ENCODE results near the gene CNPY4.

Gene CNPY4

GRCh38 chr7:100119072-100119969 lies at the start of gene CNPY4, which contains the start of gene TAF6:
Gene CNPY4, plus strand, starts transcription at chr7:100119634. Its CDS starts 111 bp downstream, at chr7:100119745.
Gene TAF6, minus strand, starts transcription at chr7:100119358. Its CDS starts 5,149 bp downstream, at chr7:100114209.
- peaks cover 16% of the 10 kb centered on the region for H3K4me1 Mint-ChIP-seq (ENCODE audit: low read depth)
- H3K9me3 Mint-ChIP-seq = no peaks in the 10 kb centered on the region
- peak within 1 kb of the TSS; percentile 95 for H3K4me3 Mint-ChIP-seq
- H3K36me3 Mint-ChIP-seq (ENCODE audit: low read depth) = peaks cover 9% of the 10 kb centered on the region
- H3K27me3 Mint-ChIP-seq (ENCODE audit: low read depth) = no peaks in the 10 kb centered on the region
- H3K27ac Mint-ChIP-seq = peak within 1 kb of the TSS; percentile 98

- Mint-ChIP-seq H3K36me3 (ENCODE audit: low read depth) (peaks cover 65% of the 10 kb centered on the region), H3K9me3 (peaks cover 30% of the 10 kb centered on the region), H3K4me3 (no peak overlapping the region), H3K4me1 (ENCODE audit: low read depth) (no peaks in the 10 kb centered on the region), H3K27me3 (ENCODE audit: low read depth) (no peaks in the 10 kb centered on the region), H3K27ac (no peak overlapping the region)
These were observed 49.4 kb upstream of the CNPY4 start for GRCh38 chr7:100069991-100070390.

GRCh38 chr7:100071018-100071723 lies 48.3 kb upstream of the CNPY4 start:
- Mint-ChIP-seq H3K27ac (no peak overlapping the region), H3K4me3 (no peak overlapping the region), H3K4me1 (ENCODE audit: low read depth) (no peaks in the 10 kb centered on the region), H3K36me3 (ENCODE audit: low read depth) (peaks cover 75% of the 10 kb centered on the region), H3K9me3 (peaks cover 30% of the 10 kb centered on the region), H3K27me3 (ENCODE audit: low read depth) (no peaks in the 10 kb centered on the region)

GRCh38 chr7:100072462-100072861 lies 47.0 kb upstream of the CNPY4 start:
- Mint-ChIP-seq H3K4me1 (ENCODE audit: low read depth) (no peaks in the 10 kb centered on the region), H3K4me3 (no peak overlapping the region), H3K27me3 (ENCODE audit: low read depth) (no peaks in the 10 kb centered on the region), H3K36me3 (ENCODE audit: low read depth) (peaks cover 77% of the 10 kb centered on the region), H3K9me3 (peaks cover 30% of the 10 kb centered on the region), H3K27ac (no peak overlapping the region)

GRCh38 chr7:100074841-100075240 lies 44.6 kb upstream of the CNPY4 start:
- Mint-ChIP-seq H3K9me3 (peaks cover 30% of the 10 kb centered on the region), H3K27ac (no peak overlapping the region), H3K4me1 (ENCODE audit: low read depth) (peaks cover 3% of the 10 kb centered on the region), H3K4me3 (no peak overlapping the region), H3K27me3 (ENCODE audit: low read depth) (no peaks in the 10 kb centered on the region), H3K36me3 (ENCODE audit: low read depth) (peaks cover 71% of the 10 kb centered on the region)

- H3K27ac Mint-ChIP-seq = no peak overlapping the region
- H3K27me3 Mint-ChIP-seq (ENCODE audit: low read depth) = no peaks in the 10 kb centered on the region
- H3K9me3 Mint-ChIP-seq = peaks cover 30% of the 10 kb centered on the region
- H3K4me1 Mint-ChIP-seq (ENCODE audit: low read depth) = peaks cover 6% of the 10 kb centered on the region
- no peak overlapping the region for H3K4me3 Mint-ChIP-seq
- peaks cover 68% of the 10 kb centered on the region for H3K36me3 Mint-ChIP-seq (ENCODE audit: low read depth)
These were observed 44.0 kb upstream of the CNPY4 start for GRCh38 chr7:100075418-100075817.

- Mint-ChIP-seq H3K4me1 (ENCODE audit: low read depth) (peaks cover 14% of the 10 kb centered on the region), H3K27ac (no peak overlapping the region), H3K27me3 (ENCODE audit: low read depth) (no peaks in the 10 kb centered on the region), H3K4me3 (no peak overlapping the region), H3K9me3 (peaks cover 13% of the 10 kb centered on the region), H3K36me3 (ENCODE audit: low read depth) (peaks cover 53% of the 10 kb centered on the region)
These were observed 42.2 kb upstream of the CNPY4 start for GRCh38 chr7:100077205-100077604.

- no peak overlapping the region for H3K4me3 Mint-ChIP-seq
- peaks cover 4% of the 10 kb centered on the region for H3K27me3 Mint-ChIP-seq (ENCODE audit: low read depth)
- no peaks in the 10 kb centered on the region for H3K9me3 Mint-ChIP-seq
- H3K27ac Mint-ChIP-seq = no peak overlapping the region
- H3K36me3 Mint-ChIP-seq (ENCODE audit: low read depth) = peaks cover 37% of the 10 kb centered on the region
- peaks cover 22% of the 10 kb centered on the region for H3K4me1 Mint-ChIP-seq (ENCODE audit: low read depth)
These were observed 40.3 kb upstream of the CNPY4 start for GRCh38 chr7:100079024-100079560.

GRCh38 chr7:100080907-100081534 lies 38.4 kb upstream of the CNPY4 start:
- Mint-ChIP-seq H3K4me3 (peak overlapping the region; percentile 90), H3K9me3 (no peaks in the 10 kb centered on the region), H3K27me3 (ENCODE audit: low read depth) (peaks cover 10% of the 10 kb centered on the region), H3K36me3 (ENCODE audit: low read depth) (peaks cover 18% of the 10 kb centered on the region), H3K27ac (peak overlapping the region; percentile 85), H3K4me1 (ENCODE audit: low read depth) (peaks cover 22% of the 10 kb centered on the region)

- Mint-ChIP-seq H3K4me1 (ENCODE audit: low read depth) (peaks cover 22% of the 10 kb centered on the region), H3K27me3 (ENCODE audit: low read depth) (peaks cover 10% of the 10 kb centered on the region), H3K27ac (peak within 1 kb of the TSS; percentile 85), H3K36me3 (ENCODE audit: low read depth) (peaks cover 14% of the 10 kb centered on the region), H3K4me3 (peak within 1 kb of the TSS; percentile 90), H3K9me3 (no peaks in the 10 kb centered on the region)
These were observed 37.8 kb upstream of the CNPY4 start, which contains the start of gene ZNF3 for GRCh38 chr7:100081535-100082102. Gene ZNF3, minus strand, starts transcription at chr7:100081723. Its CDS starts 4,366 bp downstream, at chr7:100077357.

GRCh38 chr7:100082978-100083377 lies 36.5 kb upstream of the CNPY4 start:
- peaks cover 22% of the 10 kb centered on the region for H3K4me1 Mint-ChIP-seq (ENCODE audit: low read depth)
- peaks cover 8% of the 10 kb centered on the region for H3K36me3 Mint-ChIP-seq (ENCODE audit: low read depth)
- peaks cover 10% of the 10 kb centered on the region for H3K27me3 Mint-ChIP-seq (ENCODE audit: low read depth)

GRCh38 chr7:100085515-100085914 lies 33.9 kb upstream of the CNPY4 start:
- H3K9me3 Mint-ChIP-seq = no peaks in the 10 kb centered on the region
- peaks cover 10% of the 10 kb centered on the region for H3K27me3 Mint-ChIP-seq (ENCODE audit: low read depth)
- H3K36me3 Mint-ChIP-seq (ENCODE audit: low read depth) = peaks cover 6% of the 10 kb centered on the region
- no peak overlapping the region for H3K27ac Mint-ChIP-seq
- no peak overlapping the region for H3K4me3 Mint-ChIP-seq
- peaks cover 26% of the 10 kb centered on the region for H3K4me1 Mint-ChIP-seq (ENCODE audit: low read depth)

More at GRCh38 chr7:100082978-100083377, 36.5 kb upstream of the CNPY4 start:
- Mint-ChIP-seq H3K27ac (peak overlapping the region; percentile 81), H3K9me3 (no peaks in the 10 kb centered on the region), H3K4me3 (peak overlapping the region; percentile 90)

GRCh38 chr7:100087055-100087750 lies 32.2 kb upstream of the CNPY4 start:
- Mint-ChIP-seq H3K27me3 (ENCODE audit: low read depth) (peaks cover 10% of the 10 kb centered on the region), H3K4me3 (peak overlapping the region; percentile 42), H3K9me3 (no peaks in the 10 kb centered on the region), H3K4me1 (ENCODE audit: low read depth) (peaks cover 21% of the 10 kb centered on the region), H3K36me3 (ENCODE audit: low read depth) (peaks cover 17% of the 10 kb centered on the region), H3K27ac (no peak overlapping the region)
